HG02840 (cell line): ENCODE results near the gene CFAP90.

Experiments used
- ATAC-seq: cut with Tn5 transposase; IDR thresholded peaks from one replicate; pipeline ENCODE4 v1.9.1; 2021; ENCODE audit warnings: mild to moderate bottlenecking, moderate library complexity, moderate number of reproducible peaks; ENCODE audit not compliant: unreplicated experiment, low FRiP score

Gene CFAP90

DNA sequence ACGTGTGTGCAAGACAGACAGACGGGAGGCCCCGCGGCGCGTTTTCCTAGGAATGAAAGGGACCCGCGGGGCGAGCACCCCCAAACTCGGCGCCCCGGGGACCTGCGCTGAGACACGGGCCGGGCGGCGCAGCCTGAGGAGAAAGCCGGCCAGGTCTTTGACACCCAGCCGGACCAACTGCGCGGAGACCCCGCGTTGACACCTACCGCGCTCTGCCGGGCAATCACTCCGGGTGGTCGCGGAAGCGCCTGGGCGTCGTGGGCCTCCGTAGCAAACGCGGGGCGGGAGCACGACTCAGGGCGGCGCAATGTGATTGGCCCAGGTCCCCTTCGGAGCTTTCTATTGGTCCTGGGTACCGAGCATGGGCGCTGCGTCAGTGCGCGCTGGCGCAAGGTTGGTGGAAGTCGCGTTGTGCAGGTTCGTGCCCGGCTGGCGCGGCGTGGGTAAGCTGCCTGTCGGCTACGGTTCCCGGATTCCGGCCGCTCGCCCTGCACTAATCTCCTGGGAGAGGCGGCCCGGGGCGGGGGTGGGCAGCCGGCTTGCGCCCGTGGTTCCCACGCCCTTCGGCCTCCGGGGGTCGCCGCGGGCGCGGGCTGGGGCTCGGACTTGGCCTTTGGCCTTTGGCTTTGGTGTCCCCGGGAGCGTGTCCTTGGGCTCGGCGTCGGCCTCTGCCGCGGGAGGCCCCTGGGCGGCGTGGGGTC is 18.0 kb upstream of the CFAP90 start, which contains the start of the genes FASTKD3 and MTRR:
Gene FASTKD3, minus strand, starts transcription at position 259 of the 701 bp plus-strand sequence. CDS start 948 bp downstream, outside the sequence.
Gene MTRR, plus strand, starts transcription at position 376 of the 701 bp plus-strand sequence. CDS start 1,647 bp downstream, outside the sequence.
- ATAC-seq = peak; percentile 96

GRCh38 chr5:7868427-7868772 is 17.5 kb upstream of the CFAP90 start:
- ATAC-seq = no peak

GRCh38 chr5:7867260-7867659 is 16.3 kb upstream of the CFAP90 start:
- no peak for ATAC-seq

DNA sequence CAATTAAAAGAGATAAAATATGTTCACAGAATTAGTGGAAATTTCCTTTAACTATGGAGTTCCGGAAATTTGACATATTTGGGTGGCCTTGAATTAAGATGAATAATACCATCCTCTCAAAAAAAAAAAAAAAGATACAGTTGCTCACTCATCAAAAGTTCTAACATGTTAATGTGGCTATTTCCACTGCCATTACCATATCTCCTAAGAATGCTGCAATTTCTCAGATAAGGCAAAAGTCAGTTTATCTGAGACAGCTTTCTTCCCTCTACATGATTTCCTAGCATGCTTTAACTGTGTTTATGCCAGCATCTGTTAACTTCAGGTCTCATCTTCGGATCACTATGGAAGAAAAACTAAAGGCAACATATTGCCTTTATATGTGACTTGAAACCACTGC is 15.3 kb upstream of the CFAP90 start:
- ATAC-seq = no peak

- no peak for ATAC-seq
Measured at GRCh38 chr5:7857926-7858632, 7.1 kb upstream of the CFAP90 start.

- ATAC-seq = no peak
Measured at GRCh38 chr5:7857361-7857760, 6.4 kb upstream of the CFAP90 start.

- no peak for ATAC-seq
Measured at GRCh38 chr5:7856855-7857254, 5.9 kb upstream of the CFAP90 start.

GRCh38 chr5:7855611-7856010 is 4.7 kb upstream of the CFAP90 start:
- ATAC-seq = no peak

GRCh38 chr5:7852988-7853387 is 2.1 kb upstream of the CFAP90 start:
- no peak for ATAC-seq

GRCh38 chr5:7852542-7852941 is 1.6 kb upstream of the CFAP90 start:
- ATAC-seq = no peak

- ATAC-seq = no peak
Measured at GRCh38 chr5:7851617-7852289, 820 bp upstream of the CFAP90 start.

DNA sequence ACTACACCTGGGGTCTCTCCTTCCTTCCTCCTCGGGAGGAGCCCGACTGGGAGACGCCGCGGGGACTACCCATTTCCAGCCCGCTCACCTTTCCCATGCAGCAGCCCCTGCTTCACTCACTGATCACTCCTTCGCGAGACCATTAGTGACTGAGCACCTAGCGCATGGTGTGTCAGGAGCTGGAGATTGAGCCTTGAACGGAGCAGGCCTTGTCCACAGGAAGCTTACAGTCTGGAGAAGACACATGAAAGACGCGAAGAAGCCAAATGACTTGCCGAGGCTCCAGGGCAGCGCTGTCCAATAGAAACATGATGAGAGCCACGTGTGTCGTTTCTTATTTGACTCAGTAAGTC is 283 bp upstream of the CFAP90 start:
- no peak for ATAC-seq

- ATAC-seq = no peak
Measured at GRCh38 chr5:7849681-7850394, 1.1 kb downstream of the CFAP90 start.

- no peak for ATAC-seq
Measured at GRCh38 chr5:7848296-7848695, 2.6 kb downstream of the CFAP90 start.

DNA sequence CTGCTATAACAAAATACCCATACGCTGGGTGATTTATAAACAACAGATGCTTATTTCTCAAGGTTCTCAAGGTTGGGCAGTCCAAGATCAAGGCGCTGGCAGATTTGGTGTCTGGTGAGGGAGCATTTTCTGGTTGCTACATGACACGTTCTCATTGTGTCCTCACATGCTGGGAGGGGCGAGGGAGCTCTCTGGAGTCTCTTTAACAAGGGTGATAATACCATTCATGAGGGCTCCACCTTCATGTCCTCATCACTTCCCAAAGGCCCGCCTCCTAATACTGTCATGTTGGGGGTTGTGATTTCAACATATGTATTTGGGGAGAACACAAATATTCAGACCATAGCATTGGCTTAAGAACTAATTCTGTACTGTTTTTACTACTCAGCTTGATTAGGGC is 4.6 kb downstream of the CFAP90 start:
- ATAC-seq = no peak

GRCh38 chr5:7845557-7845956 is 5.4 kb downstream of the CFAP90 start:
- no peak for ATAC-seq

- no peak for ATAC-seq
Measured at GRCh38 chr5:7844901-7845300, 6.0 kb downstream of the CFAP90 start.

- no peak for ATAC-seq
Measured at GRCh38 chr5:7842531-7842930, 8.4 kb downstream of the CFAP90 start.

DNA sequence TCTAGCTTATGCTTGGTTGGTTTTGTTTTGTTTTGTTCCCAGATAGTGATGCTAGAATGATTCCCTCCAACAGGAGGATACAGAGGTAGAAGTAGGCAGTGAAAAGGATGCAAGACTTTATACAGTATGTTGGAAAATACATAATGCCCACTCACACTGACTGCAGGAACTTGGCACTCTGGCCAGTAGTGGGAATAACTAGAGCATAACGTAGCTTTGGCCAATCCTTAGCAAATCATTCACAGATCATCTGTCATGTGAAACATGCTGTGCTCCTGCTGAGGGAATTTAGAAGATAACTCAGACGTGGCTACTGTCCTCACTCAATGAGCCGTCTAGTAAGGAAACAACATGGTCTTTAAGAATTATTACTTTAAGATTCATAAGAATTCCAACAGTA is 13.5 kb downstream of the CFAP90 start:
- ATAC-seq = no peak

GRCh38 chr5:7834982-7835381 is 16.0 kb downstream of the CFAP90 start:
- ATAC-seq = no peak

DNA sequence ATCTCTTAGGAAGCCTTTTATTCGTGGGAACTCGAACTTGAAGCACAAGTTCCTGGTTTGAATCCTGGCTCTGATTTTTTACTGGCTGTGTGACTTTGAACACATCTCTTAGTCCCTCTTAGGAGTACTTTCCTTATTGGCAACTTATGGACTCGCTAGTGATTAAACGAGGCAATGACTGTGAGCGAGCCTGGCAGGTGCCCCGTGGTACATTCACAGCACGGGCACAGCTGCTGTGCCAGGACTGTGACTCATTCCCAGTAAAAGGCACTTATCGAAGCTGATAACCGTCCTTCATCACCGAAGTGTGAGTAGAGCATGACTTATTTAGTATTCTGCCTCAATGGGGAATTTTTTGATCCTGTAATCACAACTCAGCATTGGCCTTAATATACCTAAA is 22.7 kb downstream of the CFAP90 start:
- ATAC-seq = no peak
